Left forelimb (tissue), 1 donor: Measurements from ENCODE around the gene YOD1.

Source experiments
- DNase-seq: peaks from one replicate; pipeline ENCODE4 v3.0.0-alpha.2; 2018; ENCODE audit warnings: low spot score

Gene YOD1

GRCh38 chr1:207006914-207007313, 44.1 kb downstream of the YOD1 start:
- no peak for DNase-seq

DNA sequence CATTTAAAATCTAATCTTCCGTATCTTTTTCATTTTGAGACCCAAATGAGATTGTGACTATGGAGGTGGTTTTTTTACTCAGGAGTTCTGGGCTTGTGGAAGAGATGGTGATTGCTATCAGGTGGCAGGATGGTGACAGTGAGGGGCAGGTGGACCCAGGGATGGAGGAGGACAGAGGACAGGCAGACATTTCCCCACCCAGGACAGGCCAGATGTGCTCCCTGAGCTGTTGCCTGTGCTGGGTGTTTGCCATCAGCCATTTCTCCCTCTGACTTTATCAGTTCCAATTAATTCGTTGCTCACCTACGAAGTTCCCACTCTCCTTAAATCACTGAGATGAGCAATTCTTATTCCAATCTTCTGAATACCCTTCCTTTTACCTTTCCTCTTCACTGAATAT, 44.9 kb downstream of the YOD1 start:
- DNase-seq = no peak

DNA sequence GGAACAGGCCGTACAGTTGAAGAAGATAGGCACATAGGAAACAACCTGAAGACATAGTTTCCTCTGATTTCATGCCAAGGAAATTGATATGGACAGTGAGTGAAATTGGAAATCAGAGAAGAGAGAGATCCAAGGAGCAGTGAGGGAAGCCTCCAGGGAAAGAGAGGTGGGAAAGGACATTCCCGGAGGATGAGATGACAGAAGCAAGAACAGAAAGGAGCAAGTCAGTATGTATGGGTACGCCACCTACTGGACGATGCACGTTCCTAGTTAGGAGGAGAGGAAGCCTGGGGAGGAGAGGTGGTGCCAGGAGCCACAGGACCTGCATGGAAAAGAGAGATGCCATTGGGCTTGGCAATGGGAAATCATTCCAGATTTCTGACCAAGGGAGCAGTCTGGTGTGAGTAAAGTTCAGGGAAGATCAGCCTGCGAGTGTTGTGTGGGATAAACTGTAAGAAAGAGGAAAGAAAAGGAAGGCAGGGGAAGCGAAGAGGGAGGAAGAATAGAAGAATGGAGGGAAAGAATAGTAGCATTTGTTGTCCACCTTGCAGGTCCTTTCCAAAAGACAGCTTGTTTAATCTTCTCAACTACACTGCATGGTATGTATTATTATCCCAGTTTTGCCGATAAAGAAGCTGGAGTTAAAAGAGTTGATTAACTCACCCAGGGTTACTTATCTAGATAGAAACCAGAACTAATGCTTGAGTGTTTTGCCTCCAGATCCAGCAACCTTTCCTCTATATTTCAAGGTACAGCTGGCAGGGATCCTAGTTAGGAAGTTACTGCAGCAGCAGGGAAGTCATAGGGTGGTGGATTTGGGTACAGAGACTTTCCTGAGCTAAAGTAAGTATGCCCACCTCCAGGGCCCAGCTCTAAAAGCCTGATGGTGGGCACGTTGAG, 45.8 kb downstream of the YOD1 start:
- no peak for DNase-seq

- no peak for DNase-seq
These were observed 47.8 kb downstream of the YOD1 start for GRCh38 chr1:207003210-207003609.

DNA sequence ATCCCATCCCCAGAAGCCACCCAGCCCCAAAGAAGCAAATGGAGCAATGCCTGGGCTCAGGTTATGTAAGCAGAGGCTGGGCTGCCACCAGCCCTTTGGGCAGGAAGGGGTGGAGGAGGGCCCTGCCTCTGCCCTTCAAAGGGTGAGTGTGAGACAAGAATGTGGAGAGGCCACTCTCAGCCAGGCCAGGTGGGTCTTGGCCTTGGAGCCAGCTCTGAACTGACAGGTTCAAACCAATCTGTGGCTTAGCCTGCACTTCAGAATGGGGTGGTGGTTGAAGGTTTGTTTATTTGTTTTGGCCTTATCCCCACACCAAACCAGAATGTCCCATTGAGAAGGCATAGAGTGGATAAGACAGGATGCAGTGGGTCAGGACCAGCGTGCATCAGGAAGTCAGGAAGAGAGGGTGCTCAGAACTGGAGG, 48.3 kb downstream of the YOD1 start:
- no peak for DNase-seq

GRCh38 chr1:207001492-207002245, 49.3 kb downstream of the YOD1 start:
- no peak for DNase-seq

- no peak for DNase-seq
These were observed 50.2 kb downstream of the YOD1 start for GRCh38 chr1:207000651-207001291.

DNA sequence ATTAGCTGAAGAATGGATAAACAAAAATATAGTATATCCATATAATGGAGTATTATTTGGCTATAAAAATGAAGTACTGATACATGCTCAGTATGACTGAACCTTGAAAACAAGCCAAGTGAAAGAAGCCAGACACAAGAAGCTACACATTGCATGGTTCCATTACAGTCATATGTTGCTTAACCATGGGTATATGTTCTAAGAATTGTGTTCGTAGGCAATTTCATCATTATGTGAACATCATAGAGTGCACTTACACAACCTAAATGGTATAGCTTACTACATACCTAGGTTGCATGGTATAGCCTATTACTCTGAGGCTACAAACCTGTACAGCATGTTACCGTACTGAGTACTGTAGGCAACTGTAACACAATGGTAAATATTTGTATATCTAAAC, 52.2 kb downstream of the YOD1 start:
- no peak for DNase-seq
